Measurements from ENCODE around the gene KCNQ1. TPM values are rescaled to one million over a fixed set of nuclear protein-coding genes. Genes with fewer than 3 reads are reported as not detected.

The KCNQ1 gene
- total RNA-seq, 1 experiment from 2014 or later: 9.2 TPM

DNA sequence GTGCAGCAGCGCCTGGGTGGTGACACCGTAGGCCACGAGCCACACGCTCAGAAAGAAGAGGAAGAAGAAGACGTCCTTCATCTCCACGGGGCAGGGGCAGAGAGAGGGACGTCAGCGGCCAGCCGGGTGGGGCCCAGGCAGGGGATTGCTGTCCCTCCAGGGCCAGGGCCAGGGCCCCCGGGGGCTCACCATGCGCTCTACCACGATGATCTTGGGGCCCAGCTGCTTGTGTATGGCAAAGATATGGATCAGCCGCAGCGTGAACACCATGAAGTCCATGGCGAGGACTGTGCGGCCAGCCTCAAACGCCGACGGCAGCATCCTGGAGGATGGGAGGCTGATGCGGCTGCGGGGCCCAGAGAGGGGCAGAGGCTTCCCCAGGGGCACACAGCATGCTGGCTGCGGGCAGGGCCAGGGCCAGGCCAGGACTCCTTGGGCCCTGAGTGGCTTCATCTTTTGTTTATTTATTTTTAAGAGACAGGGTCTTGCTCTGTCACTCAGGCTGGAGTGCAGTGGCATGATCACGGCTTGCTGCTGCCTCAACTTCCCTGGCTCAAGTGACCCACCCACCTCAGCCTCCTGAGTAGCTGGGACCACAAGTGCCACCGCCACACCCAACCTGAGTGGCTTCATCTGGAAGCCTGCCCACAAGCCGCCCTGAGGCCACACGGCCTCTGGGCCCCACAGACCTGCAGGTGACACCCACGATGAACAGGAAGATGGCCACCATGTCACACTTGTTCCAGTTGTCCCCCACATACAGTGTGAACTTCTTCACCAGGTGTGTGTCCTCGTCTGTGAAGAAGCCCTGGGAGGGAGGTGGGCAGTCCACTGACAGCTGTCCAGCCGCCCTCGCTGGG is 33.1 kb upstream of the KCNQ1 start:
- CTCF ChIA-PET: no interaction called here
- Mint-ChIP-seq H3K4me1 (ENCODE audit: low read depth, unreplicated experiment) (no peaks in the 10 kb centered on the region), H3K36me3 (ENCODE audit: insufficient read depth, unreplicated experiment) (no peaks in the 10 kb centered on the region), H3K9me3 (ENCODE audit: low read depth, unreplicated experiment) (no peaks in the 10 kb centered on the region), H3K4me3 (ENCODE audit: low read depth, unreplicated experiment) (no peak overlapping the region), H3K27ac (ENCODE audit: unreplicated experiment) (no peak overlapping the region), H3K27me3 (ENCODE audit: unreplicated experiment) (peaks cover 46% of the 10 kb centered on the region)
- intact Hi-C loops (cut with micrococcal nuclease; ENCODE audit: unreplicated experiment): no loop called here
- no peak for DNase-seq
- TF ChIP-seq, protein P1, sequence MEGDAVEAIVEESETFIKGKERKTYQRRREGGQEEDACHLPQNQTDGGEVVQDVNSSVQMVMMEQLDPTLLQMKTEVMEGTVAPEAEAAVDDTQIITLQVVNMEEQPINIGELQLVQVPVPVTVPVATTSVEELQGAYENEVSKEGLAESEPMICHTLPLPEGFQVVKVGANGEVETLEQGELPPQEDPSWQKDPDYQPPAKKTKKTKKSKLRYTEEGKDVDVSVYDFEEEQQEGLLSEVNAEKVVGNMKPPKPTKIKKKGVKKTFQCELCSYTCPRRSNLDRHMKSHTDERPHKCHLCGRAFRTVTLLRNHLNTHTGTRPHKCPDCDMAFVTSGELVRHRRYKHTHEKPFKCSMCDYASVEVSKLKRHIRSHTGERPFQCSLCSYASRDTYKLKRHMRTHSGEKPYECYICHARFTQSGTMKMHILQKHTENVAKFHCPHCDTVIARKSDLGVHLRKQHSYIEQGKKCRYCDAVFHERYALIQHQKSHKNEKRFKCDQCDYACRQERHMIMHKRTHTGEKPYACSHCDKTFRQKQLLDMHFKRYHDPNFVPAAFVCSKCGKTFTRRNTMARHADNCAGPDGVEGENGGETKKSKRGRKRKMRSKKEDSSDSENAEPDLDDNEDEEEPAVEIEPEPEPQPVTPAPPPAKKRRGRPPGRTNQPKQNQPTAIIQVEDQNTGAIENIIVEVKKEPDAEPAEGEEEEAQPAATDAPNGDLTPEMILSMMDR (IDR thresholded peaks at IDR 0.05; ENCODE audit: unreplicated experiment): no peak
- no TSS peak for BruUV-seq (replicated peaks)

DNA sequence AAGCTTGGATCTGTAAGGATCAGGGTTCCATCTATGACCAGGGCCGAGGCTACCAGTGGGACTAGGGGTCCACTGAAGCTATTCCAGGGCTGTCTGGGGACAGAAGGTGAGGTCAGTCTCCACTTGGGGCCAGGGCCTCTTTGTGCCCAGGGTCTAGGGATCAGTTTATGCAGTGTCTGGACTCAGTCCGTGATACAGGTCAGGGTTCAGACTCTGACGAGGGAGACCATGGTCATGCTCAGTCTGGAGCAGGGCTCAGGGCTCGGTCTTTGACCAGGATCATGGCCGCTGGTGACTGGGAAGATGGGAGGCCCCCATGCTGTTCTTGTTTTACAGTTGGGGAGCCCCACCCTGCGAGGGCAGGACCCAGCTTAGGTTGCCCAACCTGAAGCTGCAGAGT is 32.5 kb upstream of the KCNQ1 start:
- H3K4me3 Mint-ChIP-seq (ENCODE audit: low read depth, unreplicated experiment): no peak overlapping the region
- no TSS peak for BruUV-seq (replicated peaks)
- H3K27me3 Mint-ChIP-seq (ENCODE audit: unreplicated experiment): peaks cover 46% of the 10 kb centered on the region
- H3K36me3 Mint-ChIP-seq (ENCODE audit: insufficient read depth, unreplicated experiment): no peaks in the 10 kb centered on the region
- intact Hi-C loops (cut with micrococcal nuclease; ENCODE audit: unreplicated experiment): no loop called here
- no peaks in the 10 kb centered on the region for H3K4me1 Mint-ChIP-seq (ENCODE audit: low read depth, unreplicated experiment)
- DNase-seq: no peak
- TF ChIP-seq, protein P1 (IDR thresholded peaks at IDR 0.05; ENCODE audit: unreplicated experiment): no peak
- no peaks in the 10 kb centered on the region for H3K9me3 Mint-ChIP-seq (ENCODE audit: low read depth, unreplicated experiment)
- H3K27ac Mint-ChIP-seq (ENCODE audit: unreplicated experiment): no peak overlapping the region
- CTCF ChIA-PET: no interaction called here

DNA sequence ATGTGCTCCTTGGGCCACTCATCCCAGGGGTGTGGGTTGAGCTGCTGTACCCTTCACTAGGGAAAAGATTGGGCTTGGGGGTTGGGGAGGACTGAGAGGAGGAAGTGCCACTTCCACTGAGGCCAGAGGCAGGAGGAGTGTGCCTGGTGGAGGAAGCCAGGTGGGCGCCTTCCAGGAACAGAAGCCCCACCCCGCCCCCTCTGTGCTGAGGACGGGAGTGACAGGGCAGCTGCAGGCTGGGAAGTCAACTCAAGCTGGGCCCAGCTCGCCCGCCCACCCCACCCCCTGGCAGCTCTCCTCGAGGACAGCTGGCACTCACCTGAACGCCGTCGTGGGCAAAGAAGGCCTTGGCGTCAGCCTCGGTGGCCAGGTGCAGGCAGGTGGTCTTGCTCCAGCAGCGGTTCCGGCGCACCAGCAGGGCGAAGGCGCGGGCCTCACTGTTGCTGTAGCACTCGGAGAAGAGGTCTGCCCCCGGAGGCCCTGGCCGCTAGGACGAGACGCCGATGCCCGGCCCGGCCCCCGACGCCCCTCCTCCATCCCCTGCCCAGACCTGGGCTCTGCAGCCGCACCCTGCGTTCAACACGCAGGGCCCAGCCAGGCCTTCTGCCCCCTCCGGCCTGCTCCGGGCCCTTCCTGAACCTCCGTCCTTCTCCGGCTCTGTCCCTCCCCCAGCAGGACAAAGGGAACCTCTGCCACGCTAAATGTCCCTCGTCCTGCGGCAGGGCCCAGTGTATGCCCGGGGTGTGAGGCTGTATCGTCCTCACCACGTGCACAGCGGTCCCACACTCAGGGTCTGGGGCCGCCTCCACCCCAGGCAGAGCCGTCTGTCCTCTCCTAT is 30.8 kb upstream of the KCNQ1 start:
- intact Hi-C loops (cut with micrococcal nuclease; ENCODE audit: unreplicated experiment): no loop called here
- no TSS peak for BruUV-seq (replicated peaks)
- DNase-seq: no peak
- CTCF ChIA-PET: interaction anchor here (0.6 kb wide), 1 partner anchor 40 kb away, joined by 3 read pairs; no protein-coding TSS in a partner anchor
- Mint-ChIP-seq H3K27me3 (ENCODE audit: unreplicated experiment) (peaks cover 31% of the 10 kb centered on the region), H3K4me1 (ENCODE audit: low read depth, unreplicated experiment) (no peaks in the 10 kb centered on the region), H3K4me3 (ENCODE audit: low read depth, unreplicated experiment) (no peak overlapping the region), H3K27ac (ENCODE audit: unreplicated experiment) (no peak overlapping the region), H3K36me3 (ENCODE audit: insufficient read depth, unreplicated experiment) (no peaks in the 10 kb centered on the region), H3K9me3 (ENCODE audit: low read depth, unreplicated experiment) (no peaks in the 10 kb centered on the region)
- TF ChIP-seq, protein P1 (IDR thresholded peaks at IDR 0.05; ENCODE audit: unreplicated experiment): no peak

DNA sequence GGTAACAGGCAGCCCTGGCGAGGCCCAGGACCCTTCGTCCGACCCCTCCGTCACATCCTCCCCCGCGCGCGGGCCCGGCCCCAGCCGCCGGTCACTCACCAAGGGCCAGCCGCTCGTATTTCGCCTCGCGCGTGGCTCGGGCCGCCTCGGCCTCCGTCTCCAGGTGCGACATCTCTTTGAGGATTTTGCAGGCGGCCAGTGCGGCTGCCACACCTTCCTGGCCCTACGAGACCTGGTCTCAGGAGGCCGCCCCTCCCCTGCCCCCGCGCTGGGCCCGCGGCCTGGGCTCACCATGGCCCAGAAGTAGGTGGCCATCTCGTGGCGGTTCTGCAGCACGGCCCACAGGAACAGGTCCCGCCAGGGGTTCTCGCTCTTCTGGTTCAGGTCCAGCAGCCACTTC is 30.2 kb upstream of the KCNQ1 start:
- no TSS peak for BruUV-seq (replicated peaks)
- no peaks in the 10 kb centered on the region for H3K9me3 Mint-ChIP-seq (ENCODE audit: low read depth, unreplicated experiment)
- H3K27ac Mint-ChIP-seq (ENCODE audit: unreplicated experiment): no peak overlapping the region
- H3K4me1 Mint-ChIP-seq (ENCODE audit: low read depth, unreplicated experiment): no peaks in the 10 kb centered on the region
- no peak for DNase-seq
- CTCF ChIA-PET: no interaction called here
- TF ChIP-seq, protein P1 (IDR thresholded peaks at IDR 0.05; ENCODE audit: unreplicated experiment): no peak
- H3K4me3 Mint-ChIP-seq (ENCODE audit: low read depth, unreplicated experiment): no peak overlapping the region
- peaks cover 24% of the 10 kb centered on the region for H3K27me3 Mint-ChIP-seq (ENCODE audit: unreplicated experiment)
- no peaks in the 10 kb centered on the region for H3K36me3 Mint-ChIP-seq (ENCODE audit: insufficient read depth, unreplicated experiment)
- intact Hi-C loops (cut with micrococcal nuclease; ENCODE audit: unreplicated experiment): no loop called here

All from Calu3 (cell line).